NB4 (cell line): ENCODE results near the gene UHRF1.
A peak's percentile ranks its signal among the peaks of the same experiment; 100 is the strongest.

ENCODE experiments used
- DNase-seq: peaks from one replicate; pipeline ENCODE4 v3.0.0; 2010; ENCODE audit warnings: low read depth
- H3K4me3 ChIP-seq: one replicate; pipeline ENCODE4 v1.5.1; 2011; ENCODE audit warnings: mild to moderate bottlenecking, low read depth, low read length, moderate library complexity
- CTCF ChIP-seq: IDR thresholded peaks from one replicate; pipeline ENCODE4 v1.5.1; 2012; ENCODE audit warnings: low read depth, low read length
- MAX ChIP-seq: IDR thresholded peaks from 2 replicates; pipeline ENCODE4 v1.6.1; 2011; ENCODE audit warnings: low read depth, low read length
- MYC ChIP-seq: IDR thresholded peaks from 2 replicates; pipeline ENCODE4 v1.6.1; 2011; ENCODE audit warnings: low read depth, low read length
- POLR2A ChIP-seq: IDR thresholded peaks from 2 replicates; pipeline ENCODE4 v1.6.1; 2011; ENCODE audit warnings: mild to moderate bottlenecking; ENCODE audit not compliant: insufficient read length; ENCODE audit errors: extremely low read depth

Gene UHRF1

GRCh38 chr19:4977299-4978174 is 68.2 kb downstream of the UHRF1 start:
- TF ChIP-seq MYC, result no peak
- TF ChIP-seq CTCF, result no peak
- TF ChIP-seq MAX, result no peak
- TF ChIP-seq POLR2A, result no peak
- no peak for DNase-seq
- H3K4me3 ChIP-seq, result no peak overlapping the region

GRCh38 chr19:4979211-4979807 is 70.0 kb downstream of the UHRF1 start:
- H3K4me3 ChIP-seq, result no peak overlapping the region
- TF ChIP-seq CTCF, result no peak
- no peak for TF ChIP-seq POLR2A
- TF ChIP-seq MAX, result no peak
- TF ChIP-seq MYC, result no peak
- DNase-seq, result no peak

- H3K4me3 ChIP-seq, result no peak overlapping the region
- DNase-seq, result peak; percentile 38
- no peak for TF ChIP-seq CTCF
- TF ChIP-seq MAX, result no peak
- TF ChIP-seq MYC, result no peak
- no peak for TF ChIP-seq POLR2A
Measured at GRCh38 chr19:4980067-4980466, 70.8 kb downstream of the UHRF1 start.

- H3K4me3 ChIP-seq, result no peak overlapping the region
- no peak for DNase-seq
- TF ChIP-seq CTCF (no peak), MAX (no peak), MYC (no peak), POLR2A (no peak)
Measured at GRCh38 chr19:4980838-4981680, 71.8 kb downstream of the UHRF1 start.

- H3K4me3 ChIP-seq, result no peak overlapping the region
- DNase-seq, result no peak
- TF ChIP-seq POLR2A, result no peak
- TF ChIP-seq MYC, result no peak
- no peak for TF ChIP-seq CTCF
- no peak for TF ChIP-seq MAX
Measured at GRCh38 chr19:4981681-4981958, 72.3 kb downstream of the UHRF1 start.
